PC-3 (cell line): ENCODE results near the gene SAMD8. TPM values are rescaled to one million over a fixed set of nuclear protein-coding genes. Genes with fewer than 3 reads are reported as not detected.
"Not testable (repeated sequence)": the region's sequence is repeated elsewhere in the genome, so short reads cannot be mapped to it uniquely, and the experiment has no call there.

Experiments used
- ATAC-seq: fragments of 200-7000 bp; cut with Tn5 transposase; 2 replicates; pipeline ENCODE4 v1.9.1; 2020; ENCODE audit warnings: mild to moderate bottlenecking, moderate library complexity
- BruUV-seq: library from RNA; stranded (reverse); fragments of 400-500 nt; replicated peaks from 2 replicates; lab custom pipeline; 2021; lab: Mats Ljungman, UMichigan
- CTCF ChIA-PET: fragments of 300-600 bp; sonication (Branson Sonifier 250); formaldehyde crosslinking; loops from one replicate; lab custom pipeline; 2022; ENCODE audit warnings: antibody characterized with exemption; lab: Charles Lee
- POLR2A ChIA-PET: fragments of 300-600 bp; sonication (Branson Sonifier 250); formaldehyde crosslinking; loops from one replicate; lab custom pipeline; 2022; ENCODE audit warnings: antibody characterized with exemption; ENCODE audit not compliant: unreplicated experiment; lab: Charles Lee
- DNase-seq: peaks from one replicate; pipeline ENCODE4 v3.0.0-alpha.2; 2015
- H2AFZ ChIP-seq: fragments of 300-600 bp; sonication (generic); 2 replicates; pipeline ENCODE4 v1.6.0; 2016; ENCODE audit warnings: antibody characterized with exemption, low read length
- H3F3A ChIP-seq: fragments of 300-600 bp; sonication (generic); one replicate; pipeline ENCODE4 v1.6.0; 2017; ENCODE audit warnings: antibody characterized with exemption, low read length, control low read depth, mild to moderate bottlenecking; ENCODE audit not compliant: unreplicated experiment
- H3K27ac ChIP-seq: fragments of 300-600 bp; sonication (generic); 2 replicates; pipeline ENCODE4 v1.5.1; 2016; ENCODE audit warnings: mild to moderate bottlenecking, low read length
- H3K27me3 ChIP-seq: fragments of 300-600 bp; sonication (generic); 2 replicates; pipeline ENCODE4 v1.6.1; 2016; ENCODE audit warnings: low read length, mixed read lengths
- H3K36me3 ChIP-seq: fragments of 300-600 bp; sonication (generic); 2 replicates; pipeline ENCODE4 v1.6.1; 2016; ENCODE audit warnings: low read depth, mixed run types, low read length, mixed read lengths
- H3K4me1 ChIP-seq: fragments of 300-600 bp; sonication (generic); 2 replicates; pipeline ENCODE4 v1.5.1; 2016; ENCODE audit warnings: low read length; ENCODE audit not compliant: insufficient read depth
- H3K4me2 ChIP-seq: fragments of 300-600 bp; sonication (generic); 2 replicates; pipeline ENCODE4 v1.6.0; 2016; ENCODE audit warnings: low read length
- H3K4me3 ChIP-seq: fragments of 300-600 bp; sonication (generic); 2 replicates; pipeline ENCODE4 v1.5.1; 2016; ENCODE audit warnings: mild to moderate bottlenecking, low read length, mixed read lengths
- H3K79me2 ChIP-seq: fragments of 300-600 bp; sonication (generic); 2 replicates; pipeline ENCODE4 v1.6.1; 2017; ENCODE audit warnings: low read length, mixed read lengths
- H3K9ac ChIP-seq: fragments of 300-600 bp; sonication (generic); 2 replicates; pipeline ENCODE4 v1.6.0; 2016; ENCODE audit warnings: mild to moderate bottlenecking, low read length
- H3K9me2 ChIP-seq: fragments of 300-600 bp; sonication (generic); replicated peaks from 2 replicates; pipeline ENCODE4 v1.6.1; 2016; ENCODE audit warnings: mixed run types, low read length, mixed read lengths
- H3K9me3 ChIP-seq: fragments of 300-600 bp; sonication (generic); 2 replicates; pipeline ENCODE4 v1.6.1; 2016; ENCODE audit warnings: low read length, mixed read lengths
- H4K20me1 ChIP-seq: fragments of 300-600 bp; sonication (generic); 2 replicates; pipeline ENCODE4 v1.6.1; 2016; ENCODE audit warnings: low read length, mixed read lengths
- EZH2 ChIP-seq: fragments of 300-600 bp; sonication (generic); IDR thresholded peaks from one replicate; pipeline ENCODE4 v1.6.1; 2017; ENCODE audit warnings: antibody characterized with exemption, mild to moderate bottlenecking, low read length; ENCODE audit not compliant: unreplicated experiment
- EZH2phosphoT487 ChIP-seq: fragments of 300-600 bp; sonication (generic); IDR thresholded peaks from 2 replicates; pipeline ENCODE4 v1.6.1; 2018; ENCODE audit warnings: mild to moderate bottlenecking, antibody characterized with exemption, low read length, borderline replicate concordance
- intact Hi-C: fragments of 100-400 bp; cut with micrococcal nuclease; formaldehyde crosslinking; loops from 2 replicates; pipeline ENCODE4 v1.9.0; 2023
- total RNA-seq: library from RNA; depleted of rRNA; stranded (reverse); fragments of >200 nt; gene quantifications from 2 replicates; pipeline ENCODE4 v1.2.3, GENCODE V29; 2014
- TF ChIP-seq, protein P1 (sequence below): fragments of 300-600 bp; sonication (generic); conservative IDR thresholded peaks from 2 replicates; pipeline ENCODE4 v1.5.1; 2017; ENCODE audit warnings: antibody characterized with exemption, low read depth, mild to moderate bottlenecking, low read length

Gene SAMD8
- total RNA-seq, 1 experiment from 2014 or later: 47.4 TPM

DNA sequence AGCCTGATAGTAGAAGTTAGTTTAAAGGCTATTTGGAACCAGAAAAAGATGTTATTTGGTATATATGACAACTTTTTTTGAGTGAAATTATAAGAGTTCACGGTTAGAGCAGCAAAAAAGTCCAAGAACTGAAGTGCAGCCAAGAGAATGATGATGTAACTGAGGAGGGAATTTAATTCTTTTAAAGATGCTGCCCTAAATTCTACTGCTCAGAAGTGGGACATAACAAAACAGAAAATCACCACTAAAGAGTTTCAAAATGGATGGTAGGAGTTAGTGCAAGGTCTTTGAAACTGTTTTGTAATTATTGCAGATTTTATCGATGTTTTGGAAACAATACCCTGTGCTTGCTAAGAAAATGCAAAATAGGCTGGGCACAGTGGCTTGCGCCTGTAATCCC is 6.5 kb downstream of the SAMD8 start:
- Histone ChIP-seq H3K4me1 (peaks cover 16% of the 10 kb centered on the region), H2AFZ (no peak overlapping the region), H3K36me3 (no peaks in the 10 kb centered on the region), H4K20me1 (peaks cover 35% of the 10 kb centered on the region; the same call in 1 of the 2 replicates), H3K27ac (no peak overlapping the region), H3K4me3 (no peak overlapping the region), H3K9ac (no peak overlapping the region), H3K79me2 (peaks cover 97% of the 10 kb centered on the region), H3F3A (no peaks in the 10 kb centered on the region), H3K9me2 (no peaks in the 10 kb centered on the region), H3K9me3 (no peaks in the 10 kb centered on the region), H3K4me2 (no peak overlapping the region), H3K27me3 (no peaks in the 10 kb centered on the region)
- no peak for ATAC-seq
- DNase-seq: no peak
- intact Hi-C loops: loop anchor here (10.0 kb wide), 1 partner anchor 613 kb away; no protein-coding TSS in a partner anchor
- ChIA-PET CTCF (no interaction called here), POLR2A (no interaction called here)
- BruUV-seq: no TSS peak
- TF ChIP-seq, protein P1, sequence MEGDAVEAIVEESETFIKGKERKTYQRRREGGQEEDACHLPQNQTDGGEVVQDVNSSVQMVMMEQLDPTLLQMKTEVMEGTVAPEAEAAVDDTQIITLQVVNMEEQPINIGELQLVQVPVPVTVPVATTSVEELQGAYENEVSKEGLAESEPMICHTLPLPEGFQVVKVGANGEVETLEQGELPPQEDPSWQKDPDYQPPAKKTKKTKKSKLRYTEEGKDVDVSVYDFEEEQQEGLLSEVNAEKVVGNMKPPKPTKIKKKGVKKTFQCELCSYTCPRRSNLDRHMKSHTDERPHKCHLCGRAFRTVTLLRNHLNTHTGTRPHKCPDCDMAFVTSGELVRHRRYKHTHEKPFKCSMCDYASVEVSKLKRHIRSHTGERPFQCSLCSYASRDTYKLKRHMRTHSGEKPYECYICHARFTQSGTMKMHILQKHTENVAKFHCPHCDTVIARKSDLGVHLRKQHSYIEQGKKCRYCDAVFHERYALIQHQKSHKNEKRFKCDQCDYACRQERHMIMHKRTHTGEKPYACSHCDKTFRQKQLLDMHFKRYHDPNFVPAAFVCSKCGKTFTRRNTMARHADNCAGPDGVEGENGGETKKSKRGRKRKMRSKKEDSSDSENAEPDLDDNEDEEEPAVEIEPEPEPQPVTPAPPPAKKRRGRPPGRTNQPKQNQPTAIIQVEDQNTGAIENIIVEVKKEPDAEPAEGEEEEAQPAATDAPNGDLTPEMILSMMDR: no peak
- TF ChIP-seq EZH2phosphoT487: no peak
- no peak for TF ChIP-seq EZH2

GRCh38 chr10:75119444-75120066 is 8.1 kb downstream of the SAMD8 start:
- DNase-seq, H3K4me1 ChIP-seq, H3K4me2 ChIP-seq, ATAC-seq, H3K9me3 ChIP-seq, CTCF ChIA-PET, BruUV-seq, H3K36me3 ChIP-seq, H3F3A ChIP-seq, H3K4me3 ChIP-seq, H3K27ac ChIP-seq, H3K9me2 ChIP-seq, H3K27me3 ChIP-seq, H2AFZ ChIP-seq, POLR2A ChIA-PET, H3K9ac ChIP-seq: not testable (repeated sequence)
- intact Hi-C loops: loop anchor here (10.0 kb wide), 1 partner anchor 615 kb away; no protein-coding TSS in a partner anchor
- Histone ChIP-seq H3K79me2 (peaks cover 87% of the 10 kb centered on the region), H4K20me1 (peaks cover 27% of the 10 kb centered on the region; the same call in 1 of the 2 replicates)

DNA sequence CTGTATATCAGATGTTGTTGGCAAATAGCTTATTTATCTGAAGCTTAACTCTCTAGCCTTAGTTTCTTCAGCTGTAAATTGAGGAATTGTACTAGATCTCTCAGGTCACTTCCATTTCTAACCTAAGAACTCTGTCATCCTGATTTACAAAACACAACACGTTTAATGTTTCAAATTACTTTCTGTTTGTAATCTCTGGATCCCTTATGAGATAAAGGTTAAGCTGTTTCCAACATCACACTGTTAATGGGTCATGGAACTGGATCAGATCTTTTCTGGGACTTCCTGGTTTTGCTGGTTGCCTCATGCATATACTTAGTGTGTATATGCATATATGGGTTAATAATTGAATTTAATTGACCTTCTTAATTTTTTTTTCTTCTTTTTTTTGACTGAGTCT is 9.9 kb downstream of the SAMD8 start:
- ChIA-PET POLR2A (no interaction called here), CTCF (interaction anchor here (0.6 kb wide), 1 partner anchor 116 kb away, joined by 3 read pairs; no protein-coding TSS in a partner anchor)
- H3K4me2 ChIP-seq: no peak overlapping the region
- H3K36me3 ChIP-seq: peaks cover 6% of the 10 kb centered on the region
- H3K9me2 ChIP-seq: no peaks in the 10 kb centered on the region
- H3K4me3 ChIP-seq: no peak overlapping the region
- DNase-seq: no peak
- H3F3A ChIP-seq: no peaks in the 10 kb centered on the region
- H3K9me3 ChIP-seq: no peaks in the 10 kb centered on the region
- intact Hi-C loops: loop anchor here (1.0 kb wide), 1 partner anchor 678 kb away; no protein-coding TSS in a partner anchor
- no peak overlapping the region for H3K9ac ChIP-seq
- no peak for ATAC-seq
- peaks cover 73% of the 10 kb centered on the region for H3K79me2 ChIP-seq
- no peaks in the 10 kb centered on the region for H3K27me3 ChIP-seq
- no peak overlapping the region for H2AFZ ChIP-seq
- TF ChIP-seq EZH2phosphoT487 (no peak), EZH2 (no peak)
- TF ChIP-seq, protein P1: no peak
- BruUV-seq: no TSS peak
- H4K20me1 ChIP-seq: peaks cover 15% of the 10 kb centered on the region; the same call in 1 of the 2 replicates
- peaks cover 10% of the 10 kb centered on the region for H3K4me1 ChIP-seq
- no peak overlapping the region for H3K27ac ChIP-seq
